WTC11 (cell line): ENCODE results near the gene ARHGAP40. TPM values are rescaled to one million over a fixed set of nuclear protein-coding genes. Genes with fewer than 3 reads are reported as not detected.

Experiments used
- ATAC-seq: fragments of 200-7000 bp; cut with Tn5 transposase; 2 replicates; pipeline ENCODE4 v1.10.0; 2021; ENCODE audit warnings: mild to moderate bottlenecking, moderate library complexity
- CTCF ChIA-PET: fragments of 300-600 bp; sonication (Branson Sonifier 250); formaldehyde crosslinking; loops from one replicate; lab custom pipeline; 2021; ENCODE audit warnings: antibody characterized with exemption; lab: Charles Lee
- POLR2A ChIA-PET: fragments of 350-600 bp; sonication (Branson Sonifier 250); formaldehyde crosslinking; loops from one replicate; lab custom pipeline; 2021; ENCODE audit warnings: antibody characterized with exemption; lab: Charles Lee
- DNase-seq: peaks from one replicate; pipeline ENCODE4 v3.0.0; 2021; ENCODE audit warnings: low spot score
- H3K27ac Mint-ChIP-seq: 2 replicates; pipeline ENCODE4 v1.8.0; 2021; ENCODE audit warnings: mixed read lengths
- H3K27me3 Mint-ChIP-seq: 2 replicates; pipeline ENCODE4 v1.8.0; 2021; ENCODE audit warnings: low read depth, mild to moderate bottlenecking, moderate library complexity, mixed read lengths
- H3K36me3 Mint-ChIP-seq: 2 replicates; pipeline ENCODE4 v1.8.0; 2021; ENCODE audit warnings: mixed read lengths
- H3K4me1 Mint-ChIP-seq: 2 replicates; pipeline ENCODE4 v1.8.0; 2022; ENCODE audit warnings: mixed read lengths
- H3K4me3 Mint-ChIP-seq: 2 replicates; pipeline ENCODE4 v1.8.0; 2021; ENCODE audit warnings: mild to moderate bottlenecking, moderate library complexity, mixed read lengths
- H3K9me3 Mint-ChIP-seq: 2 replicates; pipeline ENCODE4 v1.8.0; 2021; ENCODE audit warnings: mixed read lengths
- ATF1 ChIP-seq: sonication (generic); formaldehyde crosslinking; IDR thresholded peaks from 2 replicates; pipeline ENCODE4 v1.8.1; 2023; ENCODE audit warnings: mild to moderate bottlenecking, moderate library complexity, missing genetic modification reagents
- CREB1 ChIP-seq: sonication (generic); formaldehyde crosslinking; IDR thresholded peaks from 2 replicates; pipeline ENCODE4 v1.8.0; 2023; ENCODE audit warnings: mild to moderate bottlenecking, missing genetic modification reagents
- ESRRA ChIP-seq: sonication (generic); formaldehyde crosslinking; IDR thresholded peaks from 2 replicates; pipeline ENCODE4 v1.8.1; 2022; ENCODE audit warnings: mild to moderate bottlenecking, missing genetic modification reagents, borderline replicate concordance
- ETV6 ChIP-seq: sonication (generic); formaldehyde crosslinking; IDR thresholded peaks from 2 replicates; pipeline ENCODE4 v1.8.1; 2022; ENCODE audit warnings: mild to moderate bottlenecking, missing genetic modification reagents
- GABPB1 ChIP-seq: sonication (generic); formaldehyde crosslinking; IDR thresholded peaks from 2 replicates; pipeline ENCODE4 v1.8.1; 2023; ENCODE audit warnings: mild to moderate bottlenecking, missing genetic modification reagents
- NFE2L1 ChIP-seq: sonication (generic); formaldehyde crosslinking; IDR thresholded peaks from 2 replicates; pipeline ENCODE4 v1.8.1; 2023; ENCODE audit warnings: missing genetic modification reagents
- NR3C1 ChIP-seq: sonication (generic); formaldehyde crosslinking; conservative IDR thresholded peaks from 2 replicates; pipeline ENCODE4 v1.8.1; 2023; ENCODE audit warnings: low read depth, mild to moderate bottlenecking, missing genetic modification reagents
- RORB ChIP-seq: fragments of 250-450 bp; sonication (Bioruptor Pico); IDR thresholded peaks from 2 replicates; pipeline ENCODE4 v1.9.0; 2021; ENCODE audit warnings: mild to moderate bottlenecking
- SOX15 ChIP-seq: fragments of 250-450 bp; sonication (Bioruptor Pico); IDR thresholded peaks from 2 replicates; pipeline ENCODE4 v1.9.0; 2021; ENCODE audit warnings: mild to moderate bottlenecking
- SP1 ChIP-seq: sonication (generic); formaldehyde crosslinking; conservative IDR thresholded peaks from 2 replicates; pipeline ENCODE4 v1.8.1; 2022; ENCODE audit warnings: missing genetic modification reagents
- TEAD1 ChIP-seq: sonication (generic); formaldehyde crosslinking; IDR thresholded peaks from 2 replicates; pipeline ENCODE4 v1.8.0; 2022; ENCODE audit warnings: mild to moderate bottlenecking, missing genetic modification reagents
- ZNF219 ChIP-seq: sonication (generic); formaldehyde crosslinking; IDR thresholded peaks from 2 replicates; pipeline ENCODE4 v1.8.0; 2023; ENCODE audit warnings: missing genetic modification reagents, mild to moderate bottlenecking, borderline replicate concordance
- ZNF671 ChIP-seq: fragments of 250-450 bp; sonication (Bioruptor Pico); IDR thresholded peaks from 2 replicates; pipeline ENCODE4 v1.8.0; 2021; ENCODE audit warnings: mild to moderate bottlenecking
- total RNA-seq: library from RNA; stranded (reverse); gene quantifications from 3 replicates; pipeline ENCODE4 v1.2.3, GENCODE V29; 2021
- TF ChIP-seq, protein P1 (sequence below): sonication (generic); formaldehyde crosslinking; IDR thresholded peaks from 2 replicates; pipeline ENCODE4 v1.8.0; 2022; ENCODE audit warnings: missing genetic modification reagents
- TF ChIP-seq, protein P2 (sequence below): sonication (generic); formaldehyde crosslinking; IDR thresholded peaks from 2 replicates; pipeline ENCODE4 v1.8.1; 2023; ENCODE audit warnings: mild to moderate bottlenecking, missing genetic modification reagents, moderate library complexity
- TF ChIP-seq, protein P3 (sequence below): sonication (generic); formaldehyde crosslinking; IDR thresholded peaks from 2 replicates; pipeline ENCODE4 v1.8.0; 2023; ENCODE audit warnings: mild to moderate bottlenecking, missing genetic modification reagents
- TF ChIP-seq, protein P4 (sequence below): sonication (generic); formaldehyde crosslinking; IDR thresholded peaks from 2 replicates; pipeline ENCODE4 v1.8.0; 2022; ENCODE audit warnings: mild to moderate bottlenecking, missing genetic modification reagents
- TF ChIP-seq, protein P5 (sequence below): sonication (generic); formaldehyde crosslinking; IDR thresholded peaks from 2 replicates; pipeline ENCODE4 v1.8.0; 2022; ENCODE audit warnings: mild to moderate bottlenecking, missing genetic modification reagents

The ARHGAP40 gene
- total RNA-seq, 1 experiment from 2014 or later, result 0.72 TPM

DNA sequence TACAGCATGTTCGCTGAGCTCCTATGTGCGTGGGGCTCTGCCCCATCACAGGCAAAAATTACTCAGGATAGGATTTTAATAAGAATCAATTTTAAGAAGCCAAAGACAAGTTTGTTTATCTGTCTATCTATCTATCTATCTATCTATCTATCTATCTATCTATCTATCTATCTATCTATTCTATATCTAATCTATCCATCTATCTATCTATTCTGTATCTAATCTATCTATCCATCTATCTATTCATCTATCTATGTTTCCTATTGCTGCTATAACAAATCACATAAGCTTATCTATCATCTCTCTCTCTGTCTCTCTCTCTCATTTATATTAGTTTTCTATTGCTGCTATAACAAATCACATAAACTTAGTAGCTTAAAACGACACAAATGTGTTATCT is 1.7 kb downstream of the ARHGAP40 start (continued):
- TF ChIP-seq ETV6 (no peak), NFE2L1 (CRISPR knock-in tag) (no peak), ZNF219 (CRISPR knock-in tag) (no peak), TEAD1 (CRISPR knock-in tag) (no peak), RORB (CRISPR knock-in tag) (no peak), ATF1 (CRISPR knock-in tag) (no peak), ZNF671 (no peak)
- TF ChIP-seq, protein P1, sequence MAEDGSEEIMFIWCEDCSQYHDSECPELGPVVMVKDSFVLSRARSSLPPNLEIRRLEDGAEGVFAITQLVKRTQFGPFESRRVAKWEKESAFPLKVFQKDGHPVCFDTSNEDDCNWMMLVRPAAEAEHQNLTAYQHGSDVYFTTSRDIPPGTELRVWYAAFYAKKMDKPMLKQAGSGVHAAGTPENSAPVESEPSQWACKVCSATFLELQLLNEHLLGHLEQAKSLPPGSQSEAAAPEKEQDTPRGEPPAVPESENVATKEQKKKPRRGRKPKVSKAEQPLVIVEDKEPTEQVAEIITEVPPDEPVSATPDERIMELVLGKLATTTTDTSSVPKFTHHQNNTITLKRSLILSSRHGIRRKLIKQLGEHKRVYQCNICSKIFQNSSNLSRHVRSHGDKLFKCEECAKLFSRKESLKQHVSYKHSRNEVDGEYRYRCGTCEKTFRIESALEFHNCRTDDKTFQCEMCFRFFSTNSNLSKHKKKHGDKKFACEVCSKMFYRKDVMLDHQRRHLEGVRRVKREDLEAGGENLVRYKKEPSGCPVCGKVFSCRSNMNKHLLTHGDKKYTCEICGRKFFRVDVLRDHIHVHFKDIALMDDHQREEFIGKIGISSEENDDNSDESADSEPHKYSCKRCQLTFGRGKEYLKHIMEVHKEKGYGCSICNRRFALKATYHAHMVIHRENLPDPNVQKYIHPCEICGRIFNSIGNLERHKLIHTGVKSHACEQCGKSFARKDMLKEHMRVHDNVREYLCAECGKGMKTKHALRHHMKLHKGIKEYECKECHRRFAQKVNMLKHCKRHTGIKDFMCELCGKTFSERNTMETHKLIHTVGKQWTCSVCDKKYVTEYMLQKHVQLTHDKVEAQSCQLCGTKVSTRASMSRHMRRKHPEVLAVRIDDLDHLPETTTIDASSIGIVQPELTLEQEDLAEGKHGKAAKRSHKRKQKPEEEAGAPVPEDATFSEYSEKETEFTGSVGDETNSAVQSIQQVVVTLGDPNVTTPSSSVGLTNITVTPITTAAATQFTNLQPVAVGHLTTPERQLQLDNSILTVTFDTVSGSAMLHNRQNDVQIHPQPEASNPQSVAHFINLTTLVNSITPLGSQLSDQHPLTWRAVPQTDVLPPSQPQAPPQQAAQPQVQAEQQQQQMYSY, result no peak

DNA sequence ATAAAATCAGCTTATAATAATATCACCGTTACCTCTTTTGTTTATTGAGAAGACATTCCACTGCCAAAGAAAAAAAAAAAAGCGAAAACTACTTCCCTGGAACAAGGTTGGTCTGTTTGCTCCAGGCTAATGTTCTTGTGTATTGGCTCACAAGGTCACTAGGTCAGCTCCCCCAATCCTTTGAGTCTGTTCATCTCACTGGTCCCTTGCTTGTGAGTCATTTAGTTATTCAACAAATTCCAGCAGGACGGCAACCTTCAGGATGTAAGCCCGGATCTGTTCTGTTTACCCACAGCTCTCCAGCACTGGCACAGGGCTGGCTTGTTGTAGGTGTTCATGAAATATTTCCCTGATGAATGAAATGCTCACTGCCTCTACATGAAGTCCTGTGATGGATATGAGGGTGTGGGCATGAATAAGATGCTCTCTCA is 3.3 kb downstream of the ARHGAP40 start:
- peak; percentile 9; the same call in 1 of the 2 replicates for ATAC-seq
- H3K27ac Mint-ChIP-seq, result peak overlapping the region; percentile 25; the same call in 1 of the 2 replicates

DNA sequence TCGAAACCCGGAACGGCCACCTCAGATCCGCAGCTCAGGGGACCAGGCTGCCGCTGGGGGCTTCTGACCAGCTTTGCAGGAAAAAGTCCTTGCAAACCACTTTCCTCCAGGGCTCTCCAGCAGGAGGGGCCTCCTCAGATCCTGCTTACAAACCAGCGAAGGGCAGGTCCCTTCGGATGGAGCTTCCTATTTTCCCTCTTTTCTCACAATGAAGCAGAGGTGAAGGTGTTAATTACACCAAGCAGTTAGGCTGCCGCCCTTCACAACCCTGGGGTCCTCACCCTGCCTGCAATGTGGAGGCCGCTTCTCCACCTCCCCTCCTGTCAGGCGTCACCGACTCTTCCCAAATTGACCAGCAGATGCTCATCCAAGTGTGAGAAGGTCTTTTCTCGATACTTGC is 5.7 kb downstream of the ARHGAP40 start:
- POLR2A ChIA-PET, result no interaction called here
- no peaks in the 10 kb centered on the region for H3K36me3 Mint-ChIP-seq

More for the DNA sequence above, 3.3 kb downstream of the ARHGAP40 start:
- Mint-ChIP-seq H3K4me1 (peaks cover 47% of the 10 kb centered on the region), H3K27me3 (peaks cover 25% of the 10 kb centered on the region), H3K36me3 (no peaks in the 10 kb centered on the region), H3K9me3 (no peaks in the 10 kb centered on the region), H3K4me3 (no peak overlapping the region)
- POLR2A ChIA-PET, result interaction anchor here (0.5 kb wide), 1 partner anchor 517 kb away, joined by 5 read pairs; no protein-coding TSS in a partner anchor
- CTCF ChIA-PET, result interaction anchor here (0.6 kb wide), 1 partner anchor 863 kb away, joined by 4 read pairs; no protein-coding TSS in a partner anchor
- TF ChIP-seq, protein P2, sequence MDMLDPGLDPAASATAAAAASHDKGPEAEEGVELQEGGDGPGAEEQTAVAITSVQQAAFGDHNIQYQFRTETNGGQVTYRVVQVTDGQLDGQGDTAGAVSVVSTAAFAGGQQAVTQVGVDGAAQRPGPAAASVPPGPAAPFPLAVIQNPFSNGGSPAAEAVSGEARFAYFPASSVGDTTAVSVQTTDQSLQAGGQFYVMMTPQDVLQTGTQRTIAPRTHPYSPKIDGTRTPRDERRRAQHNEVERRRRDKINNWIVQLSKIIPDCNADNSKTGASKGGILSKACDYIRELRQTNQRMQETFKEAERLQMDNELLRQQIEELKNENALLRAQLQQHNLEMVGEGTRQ (CRISPR knock-in tag), result no peak
- peak; percentile 85 for TF ChIP-seq GABPB1 (CRISPR knock-in tag)
- DNase-seq, result no peak

More for the DNA sequence above, 5.7 kb downstream of the ARHGAP40 start:
- DNase-seq (no peak), ATAC-seq (peak; percentile 42)
- no peak overlapping the region for H3K27ac Mint-ChIP-seq
- CTCF ChIA-PET, result interaction anchor here (0.9 to 1.6 kb wide), 5 partner anchors 22 to 303 kb away, joined by 3 to 4 read pairs (median 3); partner anchors contain the start of gene ACTR5
- H3K27me3 Mint-ChIP-seq, result peaks cover 16% of the 10 kb centered on the region
- H3K9me3 Mint-ChIP-seq, result no peaks in the 10 kb centered on the region
- H3K4me3 Mint-ChIP-seq, result no peak overlapping the region
- TF ChIP-seq, protein P3, sequence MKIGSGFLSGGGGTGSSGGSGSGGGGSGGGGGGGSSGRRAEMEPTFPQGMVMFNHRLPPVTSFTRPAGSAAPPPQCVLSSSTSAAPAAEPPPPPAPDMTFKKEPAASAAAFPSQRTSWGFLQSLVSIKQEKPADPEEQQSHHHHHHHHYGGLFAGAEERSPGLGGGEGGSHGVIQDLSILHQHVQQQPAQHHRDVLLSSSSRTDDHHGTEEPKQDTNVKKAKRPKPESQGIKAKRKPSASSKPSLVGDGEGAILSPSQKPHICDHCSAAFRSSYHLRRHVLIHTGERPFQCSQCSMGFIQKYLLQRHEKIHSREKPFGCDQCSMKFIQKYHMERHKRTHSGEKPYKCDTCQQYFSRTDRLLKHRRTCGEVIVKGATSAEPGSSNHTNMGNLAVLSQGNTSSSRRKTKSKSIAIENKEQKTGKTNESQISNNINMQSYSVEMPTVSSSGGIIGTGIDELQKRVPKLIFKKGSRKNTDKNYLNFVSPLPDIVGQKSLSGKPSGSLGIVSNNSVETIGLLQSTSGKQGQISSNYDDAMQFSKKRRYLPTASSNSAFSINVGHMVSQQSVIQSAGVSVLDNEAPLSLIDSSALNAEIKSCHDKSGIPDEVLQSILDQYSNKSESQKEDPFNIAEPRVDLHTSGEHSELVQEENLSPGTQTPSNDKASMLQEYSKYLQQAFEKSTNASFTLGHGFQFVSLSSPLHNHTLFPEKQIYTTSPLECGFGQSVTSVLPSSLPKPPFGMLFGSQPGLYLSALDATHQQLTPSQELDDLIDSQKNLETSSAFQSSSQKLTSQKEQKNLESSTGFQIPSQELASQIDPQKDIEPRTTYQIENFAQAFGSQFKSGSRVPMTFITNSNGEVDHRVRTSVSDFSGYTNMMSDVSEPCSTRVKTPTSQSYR (CRISPR knock-in tag), result no peak
- no peak for TF ChIP-seq SP1 (CRISPR knock-in tag)
- TF ChIP-seq, protein P4, sequence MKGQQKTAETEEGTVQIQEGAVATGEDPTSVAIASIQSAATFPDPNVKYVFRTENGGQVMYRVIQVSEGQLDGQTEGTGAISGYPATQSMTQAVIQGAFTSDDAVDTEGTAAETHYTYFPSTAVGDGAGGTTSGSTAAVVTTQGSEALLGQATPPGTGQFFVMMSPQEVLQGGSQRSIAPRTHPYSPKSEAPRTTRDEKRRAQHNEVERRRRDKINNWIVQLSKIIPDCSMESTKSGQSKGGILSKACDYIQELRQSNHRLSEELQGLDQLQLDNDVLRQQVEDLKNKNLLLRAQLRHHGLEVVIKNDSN (CRISPR knock-in tag), result no peak
- no peak for TF ChIP-seq NR3C1 (CRISPR knock-in tag)
- no peak for TF ChIP-seq ESRRA
- no peak for TF ChIP-seq SOX15 (CRISPR knock-in tag)
- TF ChIP-seq CREB1 (CRISPR knock-in tag), result no peak
- TF ChIP-seq, protein P5, sequence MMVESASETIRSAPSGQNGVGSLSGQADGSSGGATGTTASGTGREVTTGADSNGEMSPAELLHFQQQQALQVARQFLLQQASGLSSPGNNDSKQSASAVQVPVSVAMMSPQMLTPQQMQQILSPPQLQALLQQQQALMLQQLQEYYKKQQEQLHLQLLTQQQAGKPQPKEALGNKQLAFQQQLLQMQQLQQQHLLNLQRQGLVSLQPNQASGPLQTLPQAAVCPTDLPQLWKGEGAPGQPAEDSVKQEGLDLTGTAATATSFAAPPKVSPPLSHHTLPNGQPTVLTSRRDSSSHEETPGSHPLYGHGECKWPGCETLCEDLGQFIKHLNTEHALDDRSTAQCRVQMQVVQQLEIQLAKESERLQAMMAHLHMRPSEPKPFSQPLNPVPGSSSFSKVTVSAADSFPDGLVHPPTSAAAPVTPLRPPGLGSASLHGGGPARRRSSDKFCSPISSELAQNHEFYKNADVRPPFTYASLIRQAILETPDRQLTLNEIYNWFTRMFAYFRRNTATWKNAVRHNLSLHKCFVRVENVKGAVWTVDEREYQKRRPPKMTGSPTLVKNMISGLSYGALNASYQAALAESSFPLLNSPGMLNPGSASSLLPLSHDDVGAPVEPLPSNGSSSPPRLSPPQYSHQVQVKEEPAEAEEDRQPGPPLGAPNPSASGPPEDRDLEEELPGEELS (CRISPR knock-in tag), result no peak
- peaks cover 33% of the 10 kb centered on the region for H3K4me1 Mint-ChIP-seq
